ENCODE results near the gene EXOC3. TPM values are rescaled to one million over a fixed set of nuclear protein-coding genes. Genes with fewer than 3 reads are reported as not detected.

Gene EXOC3
- total and polyA plus RNA-seq, 2 of the 4 experiments (the other 2 are of a cell fraction): 35.1 to 47.5 TPM

GRCh38 chr5:407801-408268, 35.1 kb upstream of the EXOC3 start:
- Histone ChIP-seq H3K9me1 (ENCODE audit: insufficient read depth, low read length) (peaks cover 21% of the 10 kb centered on the region), H2BK20ac (ENCODE audit: low read depth, low read length) (peak overlapping the region; percentile 89), H3K79me1 (ENCODE audit: low read depth in 1 of 2, low read length in 2 of 2) (peaks cover 39 to 76% of the 10 kb centered on the region in 2 experiments), H3K9ac (ENCODE audit: low read depth, low read length) (no peak overlapping the region), H2BK5ac (ENCODE audit: low read depth, low read length, poor library complexity, severe bottlenecking) (peak overlapping the region; percentile 77), H4K8ac (ENCODE audit: low read depth in 2 of 2, low read length in 2 of 2) (peak overlapping the region; percentile 66 to 70; a peak in 3 of 4 replicates), H3K4ac (ENCODE audit: low read depth, low read length) (peak overlapping the region; percentile 90), H3K9me3 (ENCODE audit: control insufficient read depth, insufficient read depth, low read length) (no peaks in the 10 kb centered on the region), H3K27ac (ENCODE audit: insufficient read depth, low read length) (peak overlapping the region; percentile 29; the same call in 1 of the 2 replicates), H4K91ac (ENCODE audit: insufficient read depth, low read depth, low read length) (peak overlapping the region; percentile 92), H3K27me3 (ENCODE audit: control insufficient read depth, insufficient read depth, low read length) (no peaks in the 10 kb centered on the region), H3K4me2 (ENCODE audit: low read depth, low read length) (no peak overlapping the region), H2AFZ (replicated peaks; ENCODE audit: low read length, poor library complexity) (peak overlapping the region; percentile 21), H4K5ac (ENCODE audit: low read depth, low read length) (peak overlapping the region; percentile 77; the same call in 1 of the 2 replicates), H2AK5ac (ENCODE audit: low read depth, low read length) (peak overlapping the region; percentile 95), H3K4me1 (ENCODE audit: control insufficient read depth, insufficient read depth, low read length) (peaks cover 18% of the 10 kb centered on the region), H3K36me3 (ENCODE audit: control insufficient read depth, insufficient read depth, low read length) (peaks cover 20% of the 10 kb centered on the region), H3K18ac (ENCODE audit: low read depth, low read length) (peak overlapping the region; percentile 58; the same call in 1 of the 2 replicates), H2AK9ac (replicated peaks; ENCODE audit: low read depth, low read length, poor library complexity) (peak overlapping the region; percentile 83), H3K56ac (ENCODE audit: extremely low read depth, insufficient read depth, low read length) (no peak overlapping the region), H3K14ac (replicated peaks; ENCODE audit: low read depth, low read length) (peak overlapping the region; percentile 93), H3K4me3 (ENCODE audit: insufficient read depth, low read depth, low read length) (no peak overlapping the region), H2BK15ac (ENCODE audit: low read depth, low read length) (peak overlapping the region; percentile 89), H2BK120ac (ENCODE audit: low read depth, low read length) (peak overlapping the region; percentile 97), H3K23ac (ENCODE audit: low read depth, low read length) (peak overlapping the region; percentile 35; the same call in 1 of the 2 replicates), H4K20me1 (ENCODE audit: insufficient read depth, low read length) (no peaks in the 10 kb centered on the region)
- DNase-seq (no peak), ATAC-seq (ENCODE audit: low read depth) (no peak)
- TF ChIP-seq CEBPB (IDR thresholded peaks at IDR 0.05; ENCODE audit: low read depth, low read length) (no peak), RAD21 (IDR thresholded peaks at IDR 0.05; ENCODE audit: low read length) (no peak), FOS (IDR thresholded peaks at IDR 0.05; ENCODE audit: low read depth, low read length) (no peak), RCOR1 (IDR thresholded peaks at IDR 0.05; ENCODE audit: insufficient replicate concordance, low read length) (no peak), MAFK (IDR thresholded peaks at IDR 0.05; ENCODE audit: low read depth, low read length) (no peak)
- TF ChIP-seq, protein P1, sequence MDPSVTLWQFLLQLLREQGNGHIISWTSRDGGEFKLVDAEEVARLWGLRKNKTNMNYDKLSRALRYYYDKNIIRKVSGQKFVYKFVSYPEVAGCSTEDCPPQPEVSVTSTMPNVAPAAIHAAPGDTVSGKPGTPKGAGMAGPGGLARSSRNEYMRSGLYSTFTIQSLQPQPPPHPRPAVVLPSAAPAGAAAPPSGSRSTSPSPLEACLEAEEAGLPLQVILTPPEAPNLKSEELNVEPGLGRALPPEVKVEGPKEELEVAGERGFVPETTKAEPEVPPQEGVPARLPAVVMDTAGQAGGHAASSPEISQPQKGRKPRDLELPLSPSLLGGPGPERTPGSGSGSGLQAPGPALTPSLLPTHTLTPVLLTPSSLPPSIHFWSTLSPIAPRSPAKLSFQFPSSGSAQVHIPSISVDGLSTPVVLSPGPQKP (IDR thresholded peaks at IDR 0.05; ENCODE audit: borderline replicate concordance, low read depth, low read length): no peak
- CTCF ChIA-PET: no interaction called here
- dilution Hi-C loops (cut with HindIII; ENCODE audit: low sequenced_read_pairs, unreplicated experiment): no loop called here
- POLR2A ChIA-PET (ENCODE audit: unreplicated experiment): no interaction called here
- BruUV-seq (replicated peaks): no TSS peak
- in situ Hi-C loops (cut with MboI; ENCODE audit: low sequenced_read_pairs): no loop called here
- intact Hi-C loops (cut with micrococcal nuclease): loop anchor here (5.0 kb wide), 1 partner anchor 34 kb away; the partner anchor contains the start of gene EXOC3
- 80% methylated on average over 2 of the region's 8 CpGs; no CpG with 5 or more reads in 1 of the 2 experiments for WGBS, 2 experiments (ENCODE audit: extremely low coverage in 2 of 2, insufficient read length in 1 of 2)
